Transverse colon (tissue), 4 donors: ENCODE measurements around the gene DYRK1B. TPM values are rescaled to one million over a fixed set of nuclear protein-coding genes. Genes with fewer than 3 reads are reported as not detected.
A peak's percentile ranks its signal among the peaks of the same experiment; 100 is the strongest.

Experiments
- DNase-seq: peaks from one replicate; pipeline ENCODE4 v3.0.0-alpha.2; 2019
- H3K27ac ChIP-seq, 4 donors: fragments of 200-600 bp; sonication (generic); 2 replicates each; pipeline ENCODE4 v1.5.1; 2016 to 2018; ENCODE audit warnings: inconsistent platforms in 4 of 4
- H3K27me3 ChIP-seq: fragments of 200-600 bp; sonication (generic); 2 replicates; pipeline ENCODE4 v1.5.1; 2017; ENCODE audit warnings: inconsistent platforms
- H3K36me3 ChIP-seq, 4 donors: fragments of 200-600 bp; sonication (generic); 2 replicates each; pipeline ENCODE4 v1.5.1; 2017 to 2019; ENCODE audit warnings: inconsistent platforms in 4 of 4
- H3K4me1 ChIP-seq, 4 donors: fragments of 200-600 bp; sonication (generic); 2 replicates each; pipeline ENCODE4 v1.5.1; 2017 to 2020; ENCODE audit warnings: inconsistent platforms in 4 of 4
- H3K4me3 ChIP-seq, 4 donors: fragments of 200-600 bp; sonication (generic); 1 replicate in 1 of 4; 2 replicates in 3 of 4; pipeline versions ENCODE4 v1.5.1 to v1.6.1; 2017 to 2019; ENCODE audit warnings: inconsistent platforms in 4 of 4
- H3K9me3 ChIP-seq, 2 donors: fragments of 200-600 bp; sonication (generic); 2 replicates each; pipeline ENCODE4 v1.5.1; 2017 to 2019; ENCODE audit warnings: inconsistent platforms in 2 of 2
- CTCF ChIP-seq, 5 experiments: fragments of 200-600 bp in 3 of 5; fragments of 450-650 bp in 2 of 5; sonication (generic) in 3 of 5; IDR thresholded peaks; 1 replicate in 2 of 5; 2 replicates in 3 of 5; pipeline ENCODE4 v1.5.1; 2016 to 2017; ENCODE audit warnings: antibody characterized with exemption in 5 of 5, inconsistent platforms in 3 of 5, mild to moderate bottlenecking in 2 of 5, moderate library complexity in 1 of 5
- EP300 ChIP-seq: sonication (generic); formaldehyde crosslinking; IDR thresholded peaks from one replicate; pipeline ENCODE4 v1.6.1; 2017; ENCODE audit warnings: antibody characterized with exemption, low read depth
- POLR2A ChIP-seq: fragments of 450-650 bp; IDR thresholded peaks from one replicate; pipeline ENCODE4 v1.6.1; 2016; ENCODE audit warnings: antibody characterized with exemption, mild to moderate bottlenecking, moderate library complexity
- POLR2AphosphoS5 ChIP-seq, 3 donors: sonication (generic); formaldehyde crosslinking; IDR thresholded peaks; one replicate each; pipeline ENCODE4 v1.6.1; 2016; ENCODE audit warnings: antibody characterized with exemption in 3 of 3
- WGBS, 2 donors: methylation state at CpG; one replicate each; pipeline ENCODE4 v1.1.5; 2018; ENCODE audit warnings: low coverage in 1 of 2; 5-methylcytosine and 5-hydroxymethylcytosine counted together
- in situ Hi-C, 4 donors: fragments of 200-750 bp; cut with MboI; loops; one replicate each; pipeline versions ENCODE4 v1.15.0 to v1.15.1; 2017; ENCODE audit warnings: low sequenced_read_pairs in 3 of 4, low pct_ligation_motif_present in 1 of 4, low pct_unique_long_range_greater_than_20kb in 1 of 4
- intact Hi-C: fragments of 100-400 bp; cut with DNase I; formaldehyde crosslinking; loops from one replicate; pipeline ENCODE4 v1.15.1; 2023; ENCODE audit warnings: low total_unique reads
- total RNA-seq, 4 donors: library from RNA; depleted of rRNA; stranded (reverse); fragments of >200 nt; gene quantifications; one replicate each; pipeline ENCODE4 v1.1.0, GENCODE V29; 2016

DYRK1B gene
- total RNA-seq, 4 donors from 2014 or later, result 13.3 to 16.1 (median 15.1) TPM

DNA sequence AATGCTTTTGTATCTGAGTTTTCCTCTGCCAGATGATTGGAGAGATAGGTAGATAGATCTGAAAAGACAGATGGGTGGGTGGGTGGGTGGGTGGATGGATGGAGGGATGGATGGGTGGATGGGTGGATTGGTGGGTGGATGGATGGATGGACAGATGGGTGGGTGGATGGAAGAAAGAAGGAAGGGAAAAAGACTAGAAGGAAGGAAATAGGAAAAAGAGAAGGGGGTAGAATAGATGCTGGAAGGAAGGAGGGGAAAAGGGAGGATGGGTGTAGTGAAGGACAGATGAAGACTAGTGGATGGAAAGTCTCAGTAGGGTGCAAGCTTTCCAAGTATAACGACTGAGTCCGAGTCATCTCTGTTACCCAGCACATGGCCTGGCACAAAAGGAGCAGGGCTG lies 31.2 kb upstream of the DYRK1B start:
- 92 to 100% methylated on average over 2 of the region's 2 CpGs for WGBS, 2 donors
- H3K36me3 ChIP-seq, result peaks cover 0 to 8% (median 0%) of the 10 kb centered on the region in 4 donors
- intact Hi-C loops, result no loop called here

DNA sequence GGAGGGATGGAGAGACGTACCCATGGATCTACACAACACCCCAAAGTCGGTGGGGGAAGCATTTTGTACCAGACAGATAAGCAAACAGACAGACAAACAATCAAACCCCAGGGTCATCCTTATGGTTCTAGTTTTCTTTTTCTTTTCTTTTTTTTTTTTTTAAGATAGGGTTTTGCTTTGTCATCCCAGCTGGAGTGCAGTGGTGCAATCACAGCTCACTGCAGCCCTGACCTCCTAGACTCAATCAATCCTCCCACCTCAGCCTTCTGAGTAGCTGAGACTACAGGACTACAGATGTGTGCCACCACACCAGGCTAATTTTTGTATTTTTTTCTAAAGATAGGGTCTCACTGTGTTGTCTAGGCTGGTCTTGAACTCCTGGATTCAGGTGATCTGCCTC lies 30.2 kb upstream of the DYRK1B start:
- Histone ChIP-seq H3K36me3 (peaks cover 0 to 8% (median 0%) of the 10 kb centered on the region in 4 donors), H3K27ac (no peak overlapping the region), H3K27me3 (no peaks in the 10 kb centered on the region), H3K9me3 (no peaks in the 10 kb centered on the region), H3K4me1 (no peaks in the 10 kb centered on the region), H3K4me3 (no peak overlapping the region)
- DNase-seq, result no peak
- TF ChIP-seq POLR2AphosphoS5 (IDR thresholded peaks at IDR 0.05) (no peak), POLR2A (no peak), EP300 (no peak), CTCF (IDR thresholded peaks at IDR 0.05) (no peak)
- in situ Hi-C loops, result no loop called here
- 75 to 92% methylated on average over 2 of the region's 2 CpGs for WGBS, 2 donors
- intact Hi-C loops, result no loop called here

More for the DNA sequence above, 31.2 kb upstream of the DYRK1B start:
- H3K4me3 ChIP-seq, result no peak overlapping the region
- no peak for DNase-seq
- H3K27me3 ChIP-seq, result no peaks in the 10 kb centered on the region
- H3K9me3 ChIP-seq, result no peaks in the 10 kb centered on the region
- no peak overlapping the region for H3K27ac ChIP-seq
- TF ChIP-seq POLR2A, result no peak
- TF ChIP-seq EP300, result no peak
- TF ChIP-seq CTCF (IDR thresholded peaks at IDR 0.05), result no peak
- no peak for TF ChIP-seq POLR2AphosphoS5 (IDR thresholded peaks at IDR 0.05)
- in situ Hi-C loops, result no loop called here
- H3K4me1 ChIP-seq, result no peaks in the 10 kb centered on the region

GRCh38 chr19:39858541-39858940 lies 24.6 kb upstream of the DYRK1B start:
- Histone ChIP-seq H3K27ac (no peak overlapping the region), H3K4me1 (no peaks in the 10 kb centered on the region), H3K27me3 (no peaks in the 10 kb centered on the region), H3K9me3 (no peaks in the 10 kb centered on the region), H3K4me3 (no peak overlapping the region), H3K36me3 (no peaks in the 10 kb centered on the region)
- TF ChIP-seq CTCF (IDR thresholded peaks at IDR 0.05) (no peak), EP300 (no peak), POLR2AphosphoS5 (IDR thresholded peaks at IDR 0.05) (no peak), POLR2A (no peak)
- intact Hi-C loops (no loop called here), in situ Hi-C loops (no loop called here)
- peak; percentile 50 for DNase-seq
- 44 to 66% methylated on average over 7 to 11 of the region's 11 CpGs for WGBS, 2 donors

GRCh38 chr19:39852882-39853281 lies 18.9 kb upstream of the DYRK1B start:
- intact Hi-C loops, result no loop called here
- Histone ChIP-seq H3K27ac (no peak overlapping the region), H3K4me3 (no peak overlapping the region), H3K4me1 (no peaks in the 10 kb centered on the region), H3K9me3 (no peaks in the 10 kb centered on the region), H3K27me3 (no peaks in the 10 kb centered on the region), H3K36me3 (no peaks in the 10 kb centered on the region)
- no peak for TF ChIP-seq POLR2A
- TF ChIP-seq CTCF (IDR thresholded peaks at IDR 0.05), result no peak
- TF ChIP-seq EP300, result no peak
- no peak for TF ChIP-seq POLR2AphosphoS5 (IDR thresholded peaks at IDR 0.05)
- in situ Hi-C loops, result no loop called here
- DNase-seq, result no peak
- WGBS, 2 donors, result 89 to 90% methylated on average over 6 to 7 of the region's 7 CpGs
